H54 (cell line): ENCODE results near the gene SCN2B.

Experiments
- DNase-seq: peaks from one replicate; pipeline ENCODE4 v3.0.0; 2011; ENCODE audit warnings: low spot score, mixed read lengths; ENCODE audit not compliant: insufficient read length
- FAIRE-seq: peaks from 3 replicates; lab custom pipeline; 2011; peaks lifted over from hg19 to GRCh38; lab: Jason Lieb, UNC
- POLR2A ChIP-seq: IDR thresholded peaks from 2 replicates; pipeline ENCODE4 v1.6.1; 2011; ENCODE audit warnings: low read depth, mild to moderate bottlenecking, low read length

The SCN2B gene

DNA sequence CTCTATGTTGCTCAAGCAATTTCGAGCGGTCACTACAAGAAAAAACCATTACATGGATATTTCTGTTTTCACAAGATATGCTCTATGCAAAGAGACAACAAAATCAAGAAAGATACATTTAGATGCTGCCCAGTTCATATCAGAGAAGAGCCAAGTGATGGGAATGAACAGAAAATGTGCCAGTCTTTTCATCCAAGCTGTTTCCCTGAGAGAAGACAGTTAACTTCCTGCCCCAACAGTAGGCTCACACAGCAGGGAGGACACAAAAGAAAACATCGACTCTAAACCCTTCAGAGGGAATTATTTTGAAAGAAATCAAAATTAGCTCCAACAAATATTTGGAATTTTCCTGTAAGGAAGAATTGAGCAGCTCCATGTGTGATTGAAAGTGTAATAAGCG, 36.8 kb upstream of the SCN2B start:
- FAIRE-seq: no peak
- TF ChIP-seq POLR2A: no peak
- no peak for DNase-seq

GRCh38 chr11:118212781-118213191, 36.3 kb upstream of the SCN2B start:
- FAIRE-seq: no peak
- TF ChIP-seq POLR2A: no peak
- DNase-seq: no peak

GRCh38 chr11:118212131-118212725, 35.8 kb upstream of the SCN2B start:
- TF ChIP-seq POLR2A: no peak
- FAIRE-seq: no peak
- no peak for DNase-seq

GRCh38 chr11:118211006-118211405, 34.6 kb upstream of the SCN2B start:
- DNase-seq: no peak
- no peak for TF ChIP-seq POLR2A

DNA sequence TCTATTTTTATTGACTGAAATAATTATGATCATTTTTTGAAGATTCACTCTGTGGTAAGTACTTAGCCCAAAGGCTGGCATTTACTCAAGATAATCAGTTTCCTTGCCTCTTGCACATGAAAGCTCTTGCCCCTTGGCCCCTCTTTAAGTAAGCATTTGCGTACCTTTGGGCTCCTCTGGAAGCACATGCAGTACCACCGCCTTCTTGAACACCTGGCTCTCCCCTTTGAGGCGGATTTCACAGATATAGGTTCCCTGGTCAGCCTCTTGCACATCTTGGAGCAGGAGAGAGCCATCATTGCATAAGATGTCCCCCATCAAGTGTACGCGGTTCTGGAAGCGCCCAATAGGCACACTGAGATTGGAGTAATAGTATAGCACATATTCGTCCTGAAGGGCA, 33.9 kb upstream of the SCN2B start:
- DNase-seq (no peak), FAIRE-seq (no peak)
- no peak for TF ChIP-seq POLR2A

More at GRCh38 chr11:118211006-118211405, 34.6 kb upstream of the SCN2B start:
- FAIRE-seq: no peak

GRCh38 chr11:118209033-118209432, 32.6 kb upstream of the SCN2B start:
- TF ChIP-seq POLR2A: no peak
- DNase-seq: no peak
- FAIRE-seq: no peak

DNA sequence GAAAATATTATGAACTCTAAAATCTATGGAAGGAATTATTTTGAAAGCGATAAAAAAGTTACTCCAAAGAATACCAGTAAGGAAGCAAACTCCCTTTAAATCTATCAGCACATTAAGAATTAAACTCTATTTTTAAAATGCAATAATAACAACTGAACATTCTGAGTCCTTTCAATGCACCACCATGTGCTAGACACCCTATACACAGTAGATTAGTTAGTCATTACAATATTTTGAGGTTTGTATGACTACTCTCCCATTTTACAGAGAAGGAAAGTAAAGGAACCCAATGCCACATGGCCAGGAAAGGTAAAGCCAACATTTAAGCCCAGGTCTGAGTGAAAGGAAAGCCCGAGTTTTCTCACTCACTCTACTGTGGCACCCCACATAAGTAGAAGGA, 30.6 kb upstream of the SCN2B start:
- FAIRE-seq (no peak), DNase-seq (no peak)
- TF ChIP-seq POLR2A: no peak

DNA sequence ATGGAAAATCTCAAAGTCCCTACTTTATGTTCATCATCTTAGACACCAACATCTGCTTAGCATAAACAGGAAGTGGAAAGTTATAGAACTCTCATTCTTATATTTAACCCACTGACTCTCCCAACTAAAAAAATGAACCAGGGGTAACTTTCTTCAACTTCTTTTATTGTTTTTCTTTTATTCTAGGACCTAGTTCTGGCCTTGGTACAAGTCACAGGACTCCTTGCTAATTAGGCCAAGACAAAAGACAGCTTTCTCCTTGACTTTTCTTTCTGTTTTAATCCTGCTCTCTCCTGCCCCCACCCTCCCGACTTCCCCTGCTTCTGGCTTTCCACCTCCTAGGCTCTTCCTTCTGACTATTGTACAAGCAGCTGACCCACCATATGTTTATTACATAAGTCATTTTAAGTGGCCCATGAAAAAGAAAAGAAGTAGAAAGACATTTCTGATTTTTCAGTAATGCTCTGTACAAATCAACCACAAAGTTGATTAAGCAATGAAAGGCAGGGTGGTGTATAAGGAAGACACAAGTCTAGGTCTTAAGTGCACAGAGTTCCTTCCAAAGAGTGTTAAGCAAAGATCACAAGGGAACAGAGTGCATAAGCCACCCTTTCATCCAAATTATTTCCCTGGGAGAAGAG, 30.1 kb upstream of the SCN2B start:
- no peak for FAIRE-seq
- no peak for DNase-seq
- no peak for TF ChIP-seq POLR2A

DNA sequence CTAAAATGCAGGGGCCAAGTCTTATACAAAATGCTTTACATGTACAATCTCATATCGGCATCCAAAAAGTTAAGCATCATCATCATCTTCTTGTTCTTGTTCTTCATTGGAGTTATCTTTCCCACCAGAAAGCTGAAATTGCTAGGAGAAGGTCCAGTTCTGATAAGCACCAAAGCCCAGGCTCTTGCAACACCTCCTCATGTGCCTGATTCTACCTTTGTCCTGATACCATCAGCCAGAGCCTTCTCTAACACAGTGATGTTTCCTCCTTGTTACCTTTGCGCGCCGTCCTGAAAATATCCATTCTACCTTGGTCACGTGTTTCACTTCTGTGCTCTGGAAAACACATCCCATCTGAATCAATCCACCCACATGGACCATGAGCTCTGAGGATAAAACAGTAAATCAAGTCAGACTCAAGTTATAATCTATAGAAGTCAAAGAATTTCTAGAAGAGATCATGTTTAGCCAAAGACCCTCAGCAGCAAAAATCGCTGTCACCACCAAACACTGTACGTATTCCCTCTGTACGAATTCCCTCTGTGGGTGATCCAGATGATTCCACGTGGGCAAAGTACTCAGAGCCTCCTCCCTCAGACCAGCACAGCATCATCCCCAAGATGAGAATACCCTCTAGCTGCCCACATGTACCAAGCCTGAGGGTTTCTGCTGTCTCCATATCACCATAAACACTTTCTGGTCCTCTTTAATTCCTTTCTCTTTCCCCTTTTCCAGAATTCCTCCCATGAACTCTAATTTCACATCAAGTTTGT, 29.4 kb upstream of the SCN2B start:
- TF ChIP-seq POLR2A: no peak
- DNase-seq (no peak), FAIRE-seq (no peak)

GRCh38 chr11:118202599-118203422, 26.4 kb upstream of the SCN2B start:
- TF ChIP-seq POLR2A: no peak
- DNase-seq (no peak), FAIRE-seq (no peak)

- FAIRE-seq (no peak), DNase-seq (no peak)
- no peak for TF ChIP-seq POLR2A
These were observed 25.5 kb upstream of the SCN2B start for GRCh38 chr11:118201966-118202365.

- FAIRE-seq (no peak), DNase-seq (no peak)
- TF ChIP-seq POLR2A: no peak
These were observed 24.7 kb upstream of the SCN2B start for GRCh38 chr11:118200901-118201680.

DNA sequence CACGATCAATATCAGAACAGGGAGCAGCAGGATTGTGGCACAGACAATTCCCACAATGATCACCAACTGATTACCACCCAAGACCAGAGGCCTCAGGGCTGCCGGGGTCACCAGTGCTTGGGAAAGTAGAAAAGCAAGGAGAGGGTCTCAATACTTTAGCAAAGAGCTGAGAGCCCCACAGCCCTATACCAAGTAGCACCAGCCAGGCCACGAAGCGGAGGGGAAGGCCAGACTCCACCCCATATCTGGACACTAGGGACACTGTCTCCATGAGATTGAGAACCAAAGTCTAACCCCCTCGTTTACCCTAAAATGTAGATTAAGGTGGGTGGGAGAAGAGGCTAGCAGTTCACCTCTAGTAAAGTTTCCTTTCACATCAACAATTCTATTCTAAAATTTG, 24.1 kb upstream of the SCN2B start:
- no peak for DNase-seq
- no peak for FAIRE-seq
- TF ChIP-seq POLR2A: no peak
